Esophagus squamous epithelium (tissue), 4 donors: ENCODE data around the gene EAF1.
"Not testable (repeated sequence)": the region's sequence is repeated elsewhere in the genome, so short reads cannot be mapped to it uniquely, and the experiment has no call there.

Source experiments
- CTCF ChIP-seq, 6 experiments: fragments of 450-650 bp in 4 of 6; fragments of 200-600 bp in 2 of 6; sonication (generic) in 2 of 6; IDR thresholded peaks; one replicate each; pipeline ENCODE4 v1.5.1; 2016 to 2019; ENCODE audit warnings: antibody characterized with exemption in 6 of 6, mild to moderate bottlenecking in 4 of 6, moderate library complexity in 4 of 6
- POLR2A ChIP-seq, 4 donors: fragments of 450-650 bp; IDR thresholded peaks; one replicate each; pipeline ENCODE4 v1.6.1; 2017; ENCODE audit warnings: antibody characterized with exemption in 4 of 4, mild to moderate bottlenecking in 4 of 4, moderate library complexity in 3 of 4

GRCh38 chr3:15398731-15399133 lies 28.7 kb upstream of the EAF1 start:
- TF ChIP-seq POLR2A (IDR thresholded peaks at IDR 0.05) = not testable (repeated sequence)
- TF ChIP-seq CTCF (IDR thresholded peaks at IDR 0.05) = peak in 4 of 6 experiments; percentile 5 to 44 (median 21)
